GM18870 (cell line): ENCODE measurements around the gene AMBP.
"Not testable (repeated sequence)": the region's sequence is repeated elsewhere in the genome, so short reads cannot be mapped to it uniquely, and the experiment has no call there.

Experiments used
- ATAC-seq: cut with Tn5 transposase; IDR thresholded peaks from one replicate; pipeline ENCODE4 v1.9.1; 2021; ENCODE audit warnings: moderate library complexity; ENCODE audit not compliant: unreplicated experiment

AMBP gene

GRCh38 chr9:114053246-114054005 lies 24.7 kb downstream of the AMBP start:
- ATAC-seq, result no peak

DNA sequence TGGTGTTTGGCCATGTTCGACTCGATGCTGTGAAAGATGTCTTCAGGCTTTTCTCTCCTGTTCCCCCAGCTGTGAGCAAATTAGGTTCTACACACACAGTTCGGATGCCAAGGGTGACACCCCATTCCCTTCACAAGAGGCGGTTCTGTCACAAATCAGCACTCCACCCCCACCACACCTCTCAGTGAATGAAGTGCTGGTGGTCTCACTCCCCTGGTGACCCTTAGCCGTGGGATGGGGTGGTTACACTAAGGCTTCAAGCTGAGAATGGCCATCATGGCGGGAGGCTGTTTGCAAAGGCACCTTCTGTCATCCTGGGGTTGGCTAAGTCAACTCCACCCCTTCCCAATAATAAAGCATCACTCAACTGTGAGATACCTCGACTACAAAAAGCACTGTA lies 26.4 kb downstream of the AMBP start:
- ATAC-seq, result no peak

- ATAC-seq, result no peak
Measured at GRCh38 chr9:114051281-114051680, 26.8 kb downstream of the AMBP start.

DNA sequence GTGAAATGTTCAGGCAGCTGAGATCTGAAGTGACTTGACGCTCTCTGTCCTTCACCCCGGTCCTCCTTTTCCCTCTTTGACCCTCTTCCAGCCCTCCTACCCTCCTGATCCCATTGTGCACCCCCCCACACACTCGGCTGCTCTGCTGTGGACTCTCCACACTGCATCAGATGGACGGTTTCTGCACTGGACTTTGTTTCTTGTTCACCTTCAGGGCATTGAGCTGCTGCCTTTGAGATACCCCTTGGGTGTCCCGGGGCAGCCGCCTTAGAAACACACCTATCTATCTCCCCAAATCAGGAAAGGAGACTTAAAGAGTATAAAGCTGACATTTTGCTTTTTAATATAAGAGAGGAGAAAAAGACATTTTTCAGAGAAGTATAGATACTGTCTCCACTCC lies 27.5 kb downstream of the AMBP start:
- no peak for ATAC-seq

DNA sequence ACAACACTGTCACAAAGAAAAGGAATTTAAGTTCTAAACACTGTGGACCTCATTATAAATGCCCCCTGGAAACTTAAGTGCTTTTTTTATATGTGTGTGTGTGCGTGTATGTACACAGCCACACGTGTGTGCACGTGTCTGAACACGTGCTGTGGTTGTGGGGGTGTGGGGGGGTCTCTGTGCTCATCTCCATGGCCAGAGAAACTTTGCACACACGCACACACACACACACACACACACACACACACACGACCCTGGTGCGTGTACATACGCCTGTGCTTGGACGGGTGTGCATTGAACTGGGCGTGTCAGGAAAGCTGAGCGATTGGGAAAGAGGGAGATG lies 27.9 kb downstream of the AMBP start:
- no peak for ATAC-seq

- no peak for ATAC-seq
Measured at GRCh38 chr9:114049441-114050225, 28.5 kb downstream of the AMBP start.

DNA sequence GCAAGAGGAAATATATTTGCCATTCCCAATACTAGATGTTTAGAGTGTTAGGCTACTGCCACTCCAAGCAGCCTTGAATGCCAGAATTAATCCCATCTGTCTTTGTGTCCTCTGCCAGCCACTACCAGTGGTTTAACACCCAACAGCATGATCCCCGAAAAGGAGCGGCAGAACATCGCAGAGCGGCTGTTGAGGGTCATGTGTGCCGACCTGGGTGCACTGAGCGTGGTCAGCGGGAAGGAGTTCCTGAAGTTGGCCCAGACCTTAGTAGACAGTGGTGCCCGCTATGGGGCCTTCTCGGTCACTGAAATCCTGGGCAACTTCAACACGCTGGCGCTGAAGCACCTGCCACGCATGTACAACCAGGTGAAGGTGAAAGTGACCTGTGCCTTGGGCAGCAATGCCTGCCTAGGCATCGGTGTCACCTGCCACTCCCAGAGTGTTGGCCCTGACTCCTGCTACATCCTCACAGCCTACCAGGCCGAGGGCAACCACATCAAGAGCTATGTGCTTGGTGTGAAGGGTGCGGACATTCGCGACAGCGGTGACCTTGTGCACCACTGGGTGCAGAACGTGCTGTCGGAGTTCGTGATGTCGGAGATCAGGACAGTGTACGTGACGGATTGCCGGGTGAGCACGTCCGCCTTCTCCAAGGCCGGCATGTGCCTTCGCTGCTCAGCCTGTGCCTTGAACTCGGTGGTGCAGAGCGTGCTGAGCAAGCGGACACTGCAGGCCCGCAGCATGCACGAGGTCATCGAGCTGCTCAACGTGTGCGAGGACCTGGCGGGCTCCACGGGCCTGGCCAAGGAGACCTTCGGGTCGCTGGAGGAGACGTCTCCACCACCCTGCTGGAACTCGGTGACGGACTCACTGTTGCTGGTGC lies 29.3 kb downstream of the AMBP start:
- ATAC-seq, result no peak

- no peak for ATAC-seq
Measured at GRCh38 chr9:114047717-114048116, 30.4 kb downstream of the AMBP start.

DNA sequence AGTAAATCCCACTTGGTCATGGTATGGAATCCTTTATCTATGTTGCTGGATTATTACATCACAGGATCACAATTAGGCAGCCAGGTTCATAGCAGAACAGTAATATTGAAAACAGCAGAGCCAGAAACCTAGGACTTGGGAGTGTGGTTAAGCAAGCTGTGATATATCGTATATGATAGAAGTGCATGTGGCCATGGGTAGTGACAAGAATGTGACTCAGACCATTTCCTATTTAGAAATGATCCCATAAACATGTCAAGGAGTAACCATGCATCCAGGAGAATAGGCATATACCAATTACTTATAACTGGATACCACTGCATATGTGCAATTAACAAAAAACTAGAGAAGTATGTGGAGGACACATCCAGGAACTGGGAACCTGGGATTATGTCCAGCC lies 31.2 kb downstream of the AMBP start:
- ATAC-seq, result no peak

DNA sequence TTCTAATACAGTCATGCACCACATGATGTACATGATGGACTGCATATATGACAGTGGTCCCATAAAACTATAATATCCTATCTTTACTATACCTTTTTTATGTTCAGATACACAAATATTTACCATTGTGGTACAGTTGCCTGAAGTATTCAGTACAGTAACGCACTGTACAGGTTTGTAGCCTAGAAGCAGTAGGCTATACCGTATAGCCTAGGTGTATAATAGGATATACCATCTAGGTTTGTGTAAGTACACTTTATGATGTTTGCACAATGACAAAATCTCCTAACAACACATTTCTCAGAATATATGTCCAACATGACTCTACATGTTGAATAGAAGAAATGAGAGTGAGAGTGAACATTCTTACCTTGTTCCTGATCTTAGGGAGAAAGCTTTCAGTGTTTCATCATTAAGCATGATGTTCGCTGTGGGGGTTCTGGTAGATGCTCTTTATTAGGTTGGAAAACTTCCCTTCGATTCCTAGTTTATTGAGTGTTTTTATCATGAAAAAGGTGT lies 31.8 kb downstream of the AMBP start:
- ATAC-seq, result no peak

DNA sequence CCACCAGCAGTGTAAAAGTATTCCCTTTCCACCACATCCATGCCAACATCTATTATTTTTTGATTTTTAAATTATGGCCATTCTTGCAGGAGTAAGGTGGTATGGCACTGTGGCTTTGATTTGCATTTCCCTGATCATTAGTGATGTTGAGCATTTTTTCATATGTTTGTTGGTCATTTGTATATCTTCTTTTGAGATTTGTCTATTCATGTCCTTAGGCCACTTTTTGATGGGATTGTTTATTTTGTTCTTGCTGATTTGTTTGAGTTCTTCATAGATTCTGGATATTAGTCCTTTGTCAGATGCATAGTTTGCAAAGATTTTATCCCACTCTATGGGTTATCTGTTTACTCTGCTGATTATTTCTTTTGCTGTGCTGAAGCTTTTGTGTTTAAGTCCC lies 34.4 kb downstream of the AMBP start:
- ATAC-seq, result not testable (repeated sequence)

DNA sequence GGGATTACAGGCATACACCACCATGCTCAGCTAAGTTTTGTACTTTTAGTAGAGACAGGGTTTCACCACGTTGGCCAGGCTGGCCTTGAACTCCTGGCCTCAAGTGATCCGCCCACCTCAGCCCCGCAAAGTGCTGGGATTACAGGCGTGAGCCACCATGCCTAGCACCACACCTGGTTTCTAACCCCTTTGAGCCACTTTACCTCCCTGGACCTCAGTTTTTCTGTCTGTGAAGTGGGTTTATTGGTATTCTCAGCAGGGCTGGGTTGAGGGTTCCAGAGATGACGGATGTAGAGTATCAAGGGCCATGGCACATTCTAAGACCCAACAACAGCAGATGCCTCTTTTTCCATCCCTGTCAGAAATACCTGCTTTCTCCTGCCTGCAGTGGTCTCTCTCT lies 38.6 kb downstream of the AMBP start:
- ATAC-seq, result no peak

DNA sequence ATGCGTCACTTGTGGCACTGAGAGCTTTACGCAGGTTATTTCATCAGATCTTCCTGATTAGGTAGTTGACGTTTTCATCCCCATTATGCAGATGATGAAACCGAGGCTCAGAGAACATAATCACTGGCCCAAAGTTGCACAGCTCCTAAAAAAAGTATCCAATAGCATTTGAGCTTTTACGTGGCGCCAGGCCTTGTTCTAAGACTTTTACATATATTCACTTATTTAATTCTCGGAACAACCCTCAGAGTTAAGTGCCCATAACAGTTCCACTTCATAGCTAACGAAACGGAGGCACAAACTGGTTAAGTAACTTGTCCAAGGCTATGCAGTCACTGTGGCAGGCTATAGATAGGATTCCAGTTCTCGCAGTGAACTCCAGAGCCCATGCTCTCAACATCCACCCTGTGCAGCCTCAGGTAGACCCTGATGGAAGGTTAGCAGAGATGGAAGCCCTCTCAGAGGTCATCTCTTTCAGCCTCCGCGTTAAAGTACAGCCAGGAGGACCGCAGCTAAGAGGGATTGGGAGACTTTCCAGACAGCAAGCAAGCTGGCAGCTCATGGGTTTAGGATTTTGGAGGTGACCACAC lies 39.3 kb downstream of the AMBP start:
- no peak for ATAC-seq

GRCh38 chr9:114037961-114038723 lies 40.0 kb downstream of the AMBP start:
- no peak for ATAC-seq

DNA sequence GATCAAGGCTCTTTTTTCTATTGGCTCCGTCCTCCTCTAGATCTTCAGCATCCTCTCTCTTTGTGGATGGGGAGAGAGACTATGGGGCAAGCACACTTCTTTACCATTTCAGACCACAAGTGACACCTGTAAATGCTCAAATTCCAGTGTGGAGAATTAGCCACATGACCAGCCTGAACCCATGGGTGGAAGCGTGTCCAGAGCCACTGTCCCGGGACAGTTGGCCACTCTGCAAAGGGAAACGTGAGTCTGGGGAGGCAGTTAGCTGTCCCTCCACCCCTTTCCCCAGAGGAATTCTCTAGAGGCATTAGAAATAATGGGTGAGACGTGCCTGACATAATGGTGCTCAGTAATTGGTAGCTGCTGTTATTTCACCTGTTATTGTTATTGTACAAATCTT lies 40.9 kb downstream of the AMBP start:
- no peak for ATAC-seq

- no peak for ATAC-seq
Measured at GRCh38 chr9:114035845-114036801, 42.0 kb downstream of the AMBP start.

- ATAC-seq, result no peak
Measured at GRCh38 chr9:114035221-114035844, 42.8 kb downstream of the AMBP start.

DNA sequence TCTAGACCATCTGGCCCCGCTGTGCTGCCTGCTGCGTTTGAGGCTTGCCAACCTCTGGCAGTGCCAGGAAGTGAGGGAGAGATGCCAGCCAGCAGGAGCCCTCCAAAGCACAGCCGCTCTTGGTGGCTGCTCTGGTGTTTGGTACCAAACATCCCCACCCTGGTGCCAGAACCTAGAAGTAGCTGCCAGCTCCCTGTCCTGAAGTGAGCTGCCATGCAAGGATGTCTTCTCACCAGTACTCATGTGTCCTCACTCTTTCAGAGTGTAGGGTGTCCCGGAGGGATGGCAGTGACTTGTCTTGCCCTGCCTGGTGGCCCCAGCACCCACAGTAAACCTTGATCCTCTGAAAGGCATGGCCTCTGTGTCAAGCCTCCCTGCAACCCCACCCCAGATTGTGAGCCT lies 43.4 kb downstream of the AMBP start:
- no peak for ATAC-seq

GRCh38 chr9:114034196-114034595 lies 43.9 kb downstream of the AMBP start:
- no peak for ATAC-seq
